Kidney (tissue), 14 donors: Measurements from ENCODE around the gene CASKIN2. TPM values are rescaled to one million over a fixed set of nuclear protein-coding genes. Genes with fewer than 3 reads are reported as not detected.
A peak's percentile ranks its signal among the peaks of the same experiment; 100 is the strongest.

Experiments used
- DNase-seq, 5 donors: peaks; one replicate each; pipeline ENCODE4 v3.0.0-alpha.2; 2013 to 2020
- FAIRE-seq: peaks from 2 replicates; lab custom pipeline; 2012; peaks lifted over from hg19 to GRCh38; lab: Jason Lieb, UNC
- H3K27ac ChIP-seq, 2 donors: one replicate each; pipeline ENCODE4 v1.7.0; 2013; ENCODE audit warnings: low read depth in 2 of 2, low read length in 2 of 2, inconsistent platforms in 1 of 2
- H3K27me3 ChIP-seq: one replicate; pipeline ENCODE4 v1.7.1; 2013; ENCODE audit warnings: low read length, inconsistent platforms; ENCODE audit not compliant: control insufficient read depth, insufficient read depth
- H3K36me3 ChIP-seq, 3 donors: one replicate each; pipeline versions ENCODE4 v1.7.0 to v1.7.1; 2013; ENCODE audit warnings: low read length in 3 of 3, control low read depth in 1 of 3, inconsistent platforms in 1 of 3; ENCODE audit not compliant: insufficient read depth in 3 of 3, control insufficient read depth in 2 of 3
- H3K4me1 ChIP-seq, 3 donors: one replicate each; pipeline versions ENCODE4 v1.7.0 to v1.7.1; 2013; ENCODE audit warnings: low read length in 3 of 3, inconsistent platforms in 1 of 3, low read depth in 1 of 3; ENCODE audit not compliant: control insufficient read depth in 2 of 3, insufficient read depth in 2 of 3
- H3K4me3 ChIP-seq, 3 donors: one replicate each; pipeline versions ENCODE4 v1.7.0 to v1.8.1; 2013; ENCODE audit warnings: low read length in 3 of 3, control low read depth in 1 of 3, inconsistent platforms in 1 of 3
- H3K9ac ChIP-seq, 3 donors: one replicate each; pipeline versions ENCODE4 v1.7.0 to v1.7.1; 2013; ENCODE audit warnings: low read length in 3 of 3, control low read depth in 1 of 3, inconsistent platforms in 1 of 3
- H3K9me3 ChIP-seq, 3 donors: one replicate each; pipeline versions ENCODE4 v1.7.0 to v1.7.1; 2013; ENCODE audit warnings: low read length in 3 of 3, control low read depth in 1 of 3, inconsistent platforms in 1 of 3; ENCODE audit not compliant: control insufficient read depth in 2 of 3, insufficient read depth in 1 of 3
- CTCF ChIP-seq: IDR thresholded peaks from 3 replicates; pipeline ENCODE4 v1.5.1; 2012; ENCODE audit warnings: mild to moderate bottlenecking, moderate library complexity, borderline replicate concordance; ENCODE audit not compliant: insufficient read depth; ENCODE audit errors: extremely low read depth
- intact Hi-C: fragments of 100-400 bp; cut with DNase I; formaldehyde crosslinking; loops from one replicate; pipeline ENCODE4 v1.11.1; 2022
- polyA plus RNA-seq: library from polyadenylated mRNA; stranded (reverse); fragments of 350-450 nt; fragmentation: Illumina TruSeq; extraction: RNeasy Lipid Tissue Mini Kit (QIAGEN cat#74804); gene quantifications from one replicate; pipeline ENCODE4 v1.2.3, GENCODE V29; 2014; ENCODE audit warnings: low read depth, low replicate concordance; ENCODE audit not compliant: insufficient read depth
- total RNA-seq: library from RNA; stranded (reverse); fragmentation: NEBNext Ultra II Directional; extraction: Animal tissue kit (Norgen Biotek cat#: 25700); gene quantifications from one replicate; pipeline ENCODE4 v1.2.1, GENCODE V29; 2021
- donor health status: control.
- donor health status: control.
- donor health status: control.
- donor health status: control.
- donor health status: control.
- donor health status: DM: yes; HTN: yes; CAD: no.
- donor health status: Normal renal cell carcinoma (clear cell type).

The CASKIN2 gene
- total and polyA plus RNA-seq, 2 donors from 2014 or later: 25.0 to 98.6 TPM

- Histone ChIP-seq H3K9ac (peak overlapping the region in 1 of 3 donors; percentile 61), H3K9me3 (no peaks in the 10 kb centered on the region), H3K27me3 (no peaks in the 10 kb centered on the region), H3K36me3 (peaks cover 0 to 4% (median 0%) of the 10 kb centered on the region in 3 donors), H3K27ac (peak overlapping the region; percentile 59 to 97), H3K4me1 (peaks cover 0 to 58% (median 55%) of the 10 kb centered on the region in 3 donors), H3K4me3 (no peak overlapping the region)
- DNase-seq: peak in 1 of 5 donors; percentile 31
- intact Hi-C loops: no loop called here
- no peak for TF ChIP-seq CTCF
- FAIRE-seq: no peak
These were observed 24.8 kb upstream of the CASKIN2 start for GRCh38 chr17:75539967-75540729.

GRCh38 chr17:75536366-75536765, 21.0 kb upstream of the CASKIN2 start:
- H3K4me1 ChIP-seq: peaks cover 0 to 38% (median 27%) of the 10 kb centered on the region in 3 donors
- no peak for FAIRE-seq
- peaks cover 0 to 4% (median 0%) of the 10 kb centered on the region in 3 donors for H3K36me3 ChIP-seq
- H3K9ac ChIP-seq: peak overlapping the region in 1 of 3 donors; percentile 12
- H3K27ac ChIP-seq: peak overlapping the region in 1 of 2 donors; percentile 22
- H3K9me3 ChIP-seq: no peaks in the 10 kb centered on the region
- no peak overlapping the region for H3K4me3 ChIP-seq
- no peak for TF ChIP-seq CTCF
- no peaks in the 10 kb centered on the region for H3K27me3 ChIP-seq
- intact Hi-C loops: no loop called here
- no peak for DNase-seq

- Histone ChIP-seq H3K9ac (peak overlapping the region in 1 of 3 donors; percentile 12), H3K4me1 (peaks cover 0 to 36% (median 22%) of the 10 kb centered on the region in 3 donors), H3K4me3 (no peak overlapping the region), H3K27me3 (no peaks in the 10 kb centered on the region), H3K36me3 (peaks cover 0 to 4% (median 0%) of the 10 kb centered on the region in 3 donors), H3K27ac (peak overlapping the region in 1 of 2 donors; percentile 22), H3K9me3 (no peaks in the 10 kb centered on the region)
- DNase-seq: no peak
- TF ChIP-seq CTCF: no peak
- no peak for FAIRE-seq
- intact Hi-C loops: no loop called here
These were observed 20.5 kb upstream of the CASKIN2 start for GRCh38 chr17:75535871-75536270.
